ENCODE measurements around the gene WNT2. TPM values are rescaled to one million over a fixed set of nuclear protein-coding genes. Genes with fewer than 3 reads are reported as not detected.

Gene WNT2
- not detected for total RNA-seq
- total RNA-seq (2013): not detected

DNA sequence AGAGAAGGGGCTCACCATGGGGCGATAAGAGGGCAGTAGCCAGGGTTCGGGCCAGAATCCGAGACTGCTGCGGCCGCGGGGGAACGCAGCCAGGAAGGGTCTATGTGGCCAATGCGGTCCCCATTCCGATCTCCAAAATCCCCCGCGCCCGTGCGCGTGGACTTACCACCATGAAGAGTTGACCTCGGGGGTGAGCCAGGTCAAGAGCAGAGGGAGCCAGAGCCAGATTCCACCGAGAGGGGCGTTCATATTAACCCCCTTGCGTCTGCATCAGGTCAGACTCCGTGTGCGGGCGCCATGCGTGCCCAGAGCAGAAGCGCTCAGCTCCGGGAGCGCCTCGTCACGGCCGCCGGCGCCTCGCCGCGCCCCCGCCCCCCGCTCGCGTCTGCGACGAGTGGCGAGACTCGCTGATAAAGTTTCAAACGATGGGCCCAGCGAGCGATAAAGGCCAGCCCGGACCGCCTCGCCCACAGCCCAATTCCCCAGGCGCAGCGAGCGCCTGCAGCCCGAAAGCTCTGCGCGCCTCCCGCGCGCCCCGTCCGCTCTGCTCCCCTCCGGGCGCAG is at the start of gene WNT2:
Gene WNT2 (minus strand): TSS at position 318 of the 564 bp plus-strand sequence. CDS start 69 bp downstream, at position 249.
- no peak for TF ChIP-seq CTCF (IDR thresholded peaks at IDR 0.05)
- H3K27ac ChIP-seq (ENCODE audit: low read length): no peak within 1 kb of the TSS
- peaks cover 27% of the 10 kb centered on the region for H3K27me3 ChIP-seq (ENCODE audit: control insufficient read depth, insufficient read depth, low read length)
- WGBS (ENCODE audit: insufficient coverage): 4% methylated on average over 60 of the region's 60 CpGs
- H3K4me3 ChIP-seq (ENCODE audit: low read length): no peak within 1 kb of the TSS
- Mint-ChIP-seq H3K36me3 (peaks cover 7% of the 10 kb centered on the region), H3K27ac (no peak within 1 kb of the TSS), H3K27me3 (ENCODE audit: low read depth in 2 of 2) (peaks cover 34 to 60% of the 10 kb centered on the region in 2 donors), H3K4me3 (no peak within 1 kb of the TSS), H3K9me3 (no peaks in the 10 kb centered on the region), H3K4me1 (peaks cover 4 to 5% of the 10 kb centered on the region in 2 donors)
- DNase-seq: no peak
- ATAC-seq: no peak
- H3K9me3 ChIP-seq (ENCODE audit: control insufficient read depth, insufficient read depth, low read length): peaks cover 4% of the 10 kb centered on the region
- no peaks in the 10 kb centered on the region for H3K36me3 ChIP-seq (ENCODE audit: control insufficient read depth, insufficient read depth, low read length)
- no peaks in the 10 kb centered on the region for H3K4me1 ChIP-seq (ENCODE audit: control insufficient read depth, insufficient read depth, low read length)
- intact Hi-C loops (cut with micrococcal nuclease): no loop called here

DNA sequence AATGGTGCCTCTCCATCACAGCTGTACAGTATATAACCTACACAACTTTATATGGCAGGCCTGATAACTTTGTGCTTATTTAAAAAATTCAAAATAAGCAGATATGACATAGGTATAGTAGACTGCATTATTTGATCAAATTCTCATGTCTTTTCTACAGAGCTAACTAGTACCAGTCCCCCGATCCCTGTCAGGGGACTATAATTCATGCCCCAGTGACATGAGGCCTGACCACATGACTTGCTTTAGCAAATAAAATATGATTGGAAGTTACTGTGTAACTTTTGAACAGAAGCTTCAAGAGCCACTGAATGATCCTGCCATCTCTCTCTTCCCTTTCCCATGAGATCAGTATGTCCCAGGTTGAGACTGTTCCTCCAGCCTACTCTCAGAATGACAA is 49.2 kb upstream of the WNT2 start:
- TF ChIP-seq CTCF (IDR thresholded peaks at IDR 0.05): no peak
- H3K9me3 Mint-ChIP-seq: no peaks in the 10 kb centered on the region
- Histone ChIP-seq H3K4me3 (ENCODE audit: low read length) (no peak overlapping the region), H3K27me3 (ENCODE audit: control insufficient read depth, insufficient read depth, low read length) (no peaks in the 10 kb centered on the region), H3K36me3 (ENCODE audit: control insufficient read depth, insufficient read depth, low read length) (no peaks in the 10 kb centered on the region), H3K27ac (ENCODE audit: low read length) (no peak overlapping the region), H3K9me3 (ENCODE audit: control insufficient read depth, insufficient read depth, low read length) (no peaks in the 10 kb centered on the region), H3K4me1 (ENCODE audit: control insufficient read depth, insufficient read depth, low read length) (no peaks in the 10 kb centered on the region)
- no peak overlapping the region for H3K4me3 Mint-ChIP-seq
- DNase-seq (no peak), ATAC-seq (no peak)
- H3K36me3 Mint-ChIP-seq: no peaks in the 10 kb centered on the region
- no peaks in the 10 kb centered on the region for H3K27me3 Mint-ChIP-seq (ENCODE audit: low read depth in 2 of 2)
- no peak overlapping the region for H3K27ac Mint-ChIP-seq
- intact Hi-C loops (cut with micrococcal nuclease): no loop called here
- whole genome bisulfite sequencing (ENCODE audit: insufficient coverage): 90% methylated on average over 1 of the region's 1 CpG
- no peaks in the 10 kb centered on the region for H3K4me1 Mint-ChIP-seq

GRCh38 chr7:117364339-117365080 is 41.7 kb upstream of the WNT2 start:
- Mint-ChIP-seq H3K9me3 (peaks cover 2 to 3% of the 10 kb centered on the region in 2 donors), H3K27me3 (ENCODE audit: low read depth in 2 of 2) (no peaks in the 10 kb centered on the region), H3K4me1 (no peaks in the 10 kb centered on the region), H3K27ac (no peak overlapping the region), H3K4me3 (no peak overlapping the region), H3K36me3 (no peaks in the 10 kb centered on the region)
- no peaks in the 10 kb centered on the region for H3K27me3 ChIP-seq (ENCODE audit: control insufficient read depth, insufficient read depth, low read length)
- H3K9me3 ChIP-seq (ENCODE audit: control insufficient read depth, insufficient read depth, low read length): no peaks in the 10 kb centered on the region
- no peak for DNase-seq
- intact Hi-C loops (cut with micrococcal nuclease): no loop called here
- no peaks in the 10 kb centered on the region for H3K4me1 ChIP-seq (ENCODE audit: control insufficient read depth, insufficient read depth, low read length)
- ATAC-seq: no peak
- no peak for TF ChIP-seq CTCF (IDR thresholded peaks at IDR 0.05)
- H3K27ac ChIP-seq (ENCODE audit: low read length): no peak overlapping the region
- no peak overlapping the region for H3K4me3 ChIP-seq (ENCODE audit: low read length)
- no peaks in the 10 kb centered on the region for H3K36me3 ChIP-seq (ENCODE audit: control insufficient read depth, insufficient read depth, low read length)

All from natural killer cell (primary cell).